GM23338 (cell line): ENCODE results near the gene CYSTM1. TPM values are rescaled to one million over a fixed set of nuclear protein-coding genes. Genes with fewer than 3 reads are reported as not detected.

Source experiments
- ATAC-seq: fragments of 200-7000 bp; cut with Tn5 transposase; 3 replicates; pipeline ENCODE4 v1.9.1; 2020
- DNase-seq: peaks from one replicate; pipeline ENCODE4 v3.0.0-alpha.2; 2015; ENCODE audit warnings: low spot score
- H2AFZ ChIP-seq: fragments of 200-600 bp; sonication (generic); 2 replicates; pipeline ENCODE4 v1.8.0; 2016; ENCODE audit warnings: antibody characterized with exemption, mild to moderate bottlenecking, moderate library complexity
- H3F3A ChIP-seq: fragments of 200-600 bp; sonication (generic); replicated peaks from 2 replicates; pipeline ENCODE4 v1.8.0; 2017; ENCODE audit warnings: antibody characterized with exemption, mixed run types, low read depth
- H3K27ac ChIP-seq: fragments of 200-600 bp; sonication (generic); 2 replicates; pipeline ENCODE4 v1.6.1; 2016; ENCODE audit warnings: low read depth
- H3K27me3 ChIP-seq: fragments of 200-600 bp; sonication (generic); 2 replicates; pipeline ENCODE4 v1.8.0; 2016; ENCODE audit warnings: mild to moderate bottlenecking, mixed run types, moderate library complexity; ENCODE audit not compliant: insufficient read depth
- H3K36me3 ChIP-seq: fragments of 200-600 bp; sonication (generic); 2 replicates; pipeline ENCODE4 v1.8.0; 2016; ENCODE audit warnings: mild to moderate bottlenecking; ENCODE audit not compliant: insufficient read depth
- H3K4me1 ChIP-seq: fragments of 200-600 bp; sonication (generic); 2 replicates; pipeline ENCODE4 v1.8.0; 2016; ENCODE audit warnings: mild to moderate bottlenecking, moderate library complexity; ENCODE audit not compliant: insufficient read depth
- H3K4me2 ChIP-seq: fragments of 200-600 bp; sonication (generic); 2 replicates; pipeline ENCODE4 v1.7.1; 2017; ENCODE audit warnings: mixed run types
- H3K4me3 ChIP-seq: fragments of 200-600 bp; sonication (generic); 2 replicates; pipeline ENCODE4 v1.6.1; 2016; ENCODE audit warnings: mixed run types
- H3K79me2 ChIP-seq: fragments of 200-600 bp; sonication (generic); replicated peaks from 2 replicates; pipeline ENCODE4 v1.8.0; 2017; ENCODE audit warnings: mild to moderate bottlenecking; ENCODE audit not compliant: insufficient read depth
- H3K9me2 ChIP-seq: fragments of 200-600 bp; sonication (generic); 2 replicates; pipeline ENCODE4 v1.8.0; 2017; ENCODE audit not compliant: insufficient read depth
- H4K20me1 ChIP-seq: fragments of 200-600 bp; sonication (generic); replicated peaks from 2 replicates; pipeline ENCODE4 v1.8.0; 2017; ENCODE audit warnings: mild to moderate bottlenecking; ENCODE audit not compliant: insufficient read depth
- H3K27ac Mint-ChIP-seq: 2 replicates; pipeline ENCODE4 v1.8.0; 2020; ENCODE audit warnings: inconsistent platforms, mild to moderate bottlenecking, moderate library complexity, mixed read lengths
- H3K27me3 Mint-ChIP-seq: 3 replicates; pipeline ENCODE4 v1.8.0; 2022; ENCODE audit warnings: low read depth, mild to moderate bottlenecking, moderate library complexity, mixed read lengths, inconsistent platforms; ENCODE audit not compliant: insufficient read depth, poor library complexity
- H3K36me3 Mint-ChIP-seq: 3 replicates; pipeline ENCODE4 v1.8.0; 2021; ENCODE audit warnings: low read depth, mild to moderate bottlenecking, inconsistent platforms, moderate library complexity, mixed read lengths
- H3K4me1 Mint-ChIP-seq: 3 replicates; pipeline ENCODE4 v1.8.0; 2020; ENCODE audit warnings: mild to moderate bottlenecking, inconsistent platforms, mixed read lengths
- H3K4me3 Mint-ChIP-seq: 3 replicates; pipeline ENCODE4 v1.8.0; 2021; ENCODE audit warnings: moderate library complexity, mild to moderate bottlenecking, inconsistent platforms, mixed read lengths
- H3K9me3 Mint-ChIP-seq: 3 replicates; pipeline ENCODE4 v1.8.0; 2020; ENCODE audit warnings: moderate library complexity, mild to moderate bottlenecking, inconsistent platforms, mixed read lengths
- CREB1 ChIP-seq: fragments of 250-450 bp; sonication (Bioruptor Pico); IDR thresholded peaks from 2 replicates; pipeline ENCODE4 v1.5.0; 2020; ENCODE audit warnings: low read depth, mild to moderate bottlenecking, moderate library complexity
- EZH2 ChIP-seq: fragments of 200-600 bp; sonication (generic); IDR thresholded peaks from one replicate; pipeline ENCODE4 v1.8.0; 2017; ENCODE audit warnings: antibody characterized with exemption, mild to moderate bottlenecking, low read depth; ENCODE audit not compliant: unreplicated experiment
- JUNB ChIP-seq: IDR thresholded peaks from one replicate; pipeline ENCODE4 v1.6.1; 2016; ENCODE audit warnings: antibody characterized with exemption; ENCODE audit not compliant: unreplicated experiment
- NANOG ChIP-seq: IDR thresholded peaks from 2 replicates; pipeline ENCODE4 v1.6.1; 2016; ENCODE audit warnings: antibody characterized with exemption, borderline replicate concordance
- POLR2AphosphoS5 ChIP-seq: IDR thresholded peaks from 2 replicates; pipeline ENCODE4 v1.6.1; 2016; ENCODE audit warnings: antibody characterized with exemption, low read depth
- ZNF114 ChIP-seq: fragments of 250-450 bp; sonication (Bioruptor Pico); IDR thresholded peaks from 2 replicates; pipeline ENCODE4 v1.5.0; 2020; ENCODE audit warnings: mild to moderate bottlenecking, moderate library complexity
- ZNF331 ChIP-seq: fragments of 250-450 bp; sonication (Bioruptor Pico); IDR thresholded peaks from 2 replicates; pipeline ENCODE4 v1.5.0; 2020; ENCODE audit warnings: low read depth, mild to moderate bottlenecking, moderate library complexity
- polyA plus RNA-seq: library from polyadenylated mRNA; unstranded; fragments of >200 nt; fragmentation: Nextera tagmentation; extraction: Ambion mirVana; gene quantifications from 2 replicates; pipeline ENCODE4 v1.2.1, GENCODE V29; 2016
- total RNA-seq: library from RNA; depleted of rRNA; stranded (reverse); fragments of >200 nt; shearing (Covaris generic); gene quantifications from 2 replicates; pipeline ENCODE4 v1.2.3, GENCODE V29; 2014
- TF ChIP-seq, protein P1 (sequence below): IDR thresholded peaks from 2 replicates; pipeline ENCODE4 v1.6.1; 2016; ENCODE audit warnings: antibody characterized with exemption
- TF ChIP-seq, protein P2 (sequence below), 2 experiments: fragments of 200-600 bp in 1 of 2; sonication (generic) in 1 of 2; conservative IDR thresholded peaks; 2 replicates each; pipeline versions ENCODE4 v1.5.1 to v1.6.1; 2016 to 2017; ENCODE audit warnings: antibody characterized with exemption in 2 of 2, low read depth in 2 of 2, mild to moderate bottlenecking in 2 of 2, moderate library complexity in 1 of 2

Gene CYSTM1
- total and polyA plus RNA-seq, 2 experiments from 2014 or later, result 14.4 to 46.0 TPM

DNA sequence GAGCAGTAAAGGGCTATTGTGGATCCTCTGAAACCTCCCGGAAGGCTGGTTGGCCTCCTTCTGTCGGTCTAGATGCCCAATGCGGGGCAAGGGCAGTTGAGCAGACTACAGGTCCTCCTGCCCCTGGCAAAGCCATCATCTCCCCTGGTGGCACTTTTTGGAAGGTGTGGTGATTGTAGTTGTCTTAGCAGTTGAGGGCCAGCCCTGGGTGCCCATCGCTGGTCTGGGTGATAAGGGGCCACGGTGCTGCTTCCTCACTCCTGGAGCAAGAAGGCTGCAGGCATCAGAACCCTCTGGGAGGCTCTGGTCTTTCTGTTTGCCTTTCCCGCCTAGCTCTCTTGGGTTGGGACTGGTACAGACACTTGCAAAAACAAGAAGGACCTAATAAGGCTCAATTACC, 63.8 kb downstream of the CYSTM1 start (continued):
- TF ChIP-seq, protein P1, sequence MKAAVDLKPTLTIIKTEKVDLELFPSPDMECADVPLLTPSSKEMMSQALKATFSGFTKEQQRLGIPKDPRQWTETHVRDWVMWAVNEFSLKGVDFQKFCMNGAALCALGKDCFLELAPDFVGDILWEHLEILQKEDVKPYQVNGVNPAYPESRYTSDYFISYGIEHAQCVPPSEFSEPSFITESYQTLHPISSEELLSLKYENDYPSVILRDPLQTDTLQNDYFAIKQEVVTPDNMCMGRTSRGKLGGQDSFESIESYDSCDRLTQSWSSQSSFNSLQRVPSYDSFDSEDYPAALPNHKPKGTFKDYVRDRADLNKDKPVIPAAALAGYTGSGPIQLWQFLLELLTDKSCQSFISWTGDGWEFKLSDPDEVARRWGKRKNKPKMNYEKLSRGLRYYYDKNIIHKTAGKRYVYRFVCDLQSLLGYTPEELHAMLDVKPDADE, result no peak
- TF ChIP-seq JUNB (no peak), CREB1 (CRISPR knock-in tag) (no peak), POLR2AphosphoS5 (no peak)

DNA sequence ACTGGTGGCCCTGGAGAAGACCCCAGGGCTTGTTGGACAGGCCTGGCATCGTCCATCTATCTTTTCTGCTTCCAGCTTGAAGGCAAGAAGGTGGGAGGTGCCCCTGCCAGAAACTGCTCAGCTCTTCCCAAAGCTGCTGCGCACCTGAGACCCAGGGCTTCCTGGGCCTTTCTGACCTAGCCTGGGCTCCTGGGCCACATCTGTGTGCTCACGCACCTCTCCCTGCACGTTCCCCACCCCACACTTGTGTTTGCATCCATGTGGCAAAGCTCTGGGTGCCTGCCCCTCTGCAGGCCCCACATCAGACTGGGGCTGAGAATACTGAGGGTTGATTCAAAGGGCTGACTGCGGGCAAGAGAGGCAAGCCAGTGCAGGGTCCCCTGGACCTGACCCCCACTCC, 64.5 kb downstream of the CYSTM1 start:
- ATAC-seq (no peak), DNase-seq (no peak)
- Histone ChIP-seq H3K4me1 (peaks cover 10% of the 10 kb centered on the region), H3K79me2 (no peaks in the 10 kb centered on the region), H3K36me3 (no peaks in the 10 kb centered on the region), H3K27me3 (no peaks in the 10 kb centered on the region), H2AFZ (no peak overlapping the region), H3K9me2 (no peaks in the 10 kb centered on the region), H4K20me1 (peaks cover 7% of the 10 kb centered on the region; the same call in 1 of the 2 replicates), H3K4me3 (no peak overlapping the region), H3F3A (no peaks in the 10 kb centered on the region), H3K4me2 (no peak overlapping the region), H3K27ac (no peak overlapping the region)
- Mint-ChIP-seq H3K4me3 (no peak overlapping the region), H3K36me3 (peaks cover 5% of the 10 kb centered on the region; the same call in 2 of the 3 replicates), H3K27me3 (peaks cover 20% of the 10 kb centered on the region), H3K27ac (no peak overlapping the region), H3K4me1 (peaks cover 18% of the 10 kb centered on the region), H3K9me3 (no peaks in the 10 kb centered on the region; the same call in 2 of the 3 replicates)
- TF ChIP-seq JUNB (no peak), EZH2 (no peak), ZNF114 (no peak)
- TF ChIP-seq, protein P2, sequence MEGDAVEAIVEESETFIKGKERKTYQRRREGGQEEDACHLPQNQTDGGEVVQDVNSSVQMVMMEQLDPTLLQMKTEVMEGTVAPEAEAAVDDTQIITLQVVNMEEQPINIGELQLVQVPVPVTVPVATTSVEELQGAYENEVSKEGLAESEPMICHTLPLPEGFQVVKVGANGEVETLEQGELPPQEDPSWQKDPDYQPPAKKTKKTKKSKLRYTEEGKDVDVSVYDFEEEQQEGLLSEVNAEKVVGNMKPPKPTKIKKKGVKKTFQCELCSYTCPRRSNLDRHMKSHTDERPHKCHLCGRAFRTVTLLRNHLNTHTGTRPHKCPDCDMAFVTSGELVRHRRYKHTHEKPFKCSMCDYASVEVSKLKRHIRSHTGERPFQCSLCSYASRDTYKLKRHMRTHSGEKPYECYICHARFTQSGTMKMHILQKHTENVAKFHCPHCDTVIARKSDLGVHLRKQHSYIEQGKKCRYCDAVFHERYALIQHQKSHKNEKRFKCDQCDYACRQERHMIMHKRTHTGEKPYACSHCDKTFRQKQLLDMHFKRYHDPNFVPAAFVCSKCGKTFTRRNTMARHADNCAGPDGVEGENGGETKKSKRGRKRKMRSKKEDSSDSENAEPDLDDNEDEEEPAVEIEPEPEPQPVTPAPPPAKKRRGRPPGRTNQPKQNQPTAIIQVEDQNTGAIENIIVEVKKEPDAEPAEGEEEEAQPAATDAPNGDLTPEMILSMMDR (conservative IDR thresholded peaks at IDR 0.05; ENCODE audit: low read depth in 2 of 2), result no peak

DNA sequence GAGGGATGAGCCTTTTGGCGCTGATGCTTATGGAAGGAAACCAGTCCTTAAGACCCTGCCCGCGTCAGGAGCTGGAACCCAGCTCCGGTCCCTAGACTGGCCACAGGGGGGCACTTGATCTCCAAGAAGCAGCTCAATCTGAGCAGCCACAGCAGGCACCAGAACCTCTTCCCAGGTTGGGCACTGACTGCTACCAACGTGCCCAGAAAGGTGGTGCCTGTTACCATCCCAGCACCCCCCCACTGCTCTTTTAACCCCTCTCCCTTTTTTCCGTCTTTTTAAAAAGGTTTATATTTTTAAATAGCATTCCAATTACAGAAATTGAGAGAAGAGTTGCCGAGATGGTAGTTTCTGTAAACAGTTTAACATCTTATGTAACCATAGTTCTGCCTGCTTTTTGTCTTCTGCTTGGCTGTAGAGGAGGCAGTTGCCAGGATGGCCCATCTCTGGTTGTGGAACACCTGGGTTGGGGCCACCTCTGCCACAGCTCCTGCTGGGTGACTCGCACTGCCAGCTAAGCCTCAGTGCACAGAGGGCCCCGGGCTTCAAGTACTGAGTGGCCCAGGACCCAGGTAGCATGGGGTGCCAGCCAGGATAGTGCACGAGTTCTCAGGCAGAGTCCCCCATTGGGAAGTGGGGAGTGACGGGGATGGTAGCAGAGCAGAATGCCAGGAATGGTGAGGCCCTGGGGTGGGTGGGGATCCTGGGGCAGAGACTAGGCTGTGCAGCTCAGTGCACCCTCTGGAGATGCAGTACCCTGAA, 65.1 kb downstream of the CYSTM1 start:
- no peaks in the 10 kb centered on the region for H3K36me3 ChIP-seq
- Mint-ChIP-seq H3K36me3 (peaks cover 11% of the 10 kb centered on the region; the same call in 2 of the 3 replicates), H3K9me3 (no peaks in the 10 kb centered on the region; the same call in 2 of the 3 replicates), H3K4me1 (peaks cover 25% of the 10 kb centered on the region), H3K27me3 (peaks cover 23% of the 10 kb centered on the region), H3K4me3 (no peak overlapping the region), H3K27ac (peak overlapping the region; percentile 74; the same call in 1 of the 2 replicates)
- ATAC-seq (peak; percentile 72), DNase-seq (peak; percentile 94)
- TF ChIP-seq, protein P1, result no peak
- TF ChIP-seq EZH2 (no peak), NANOG (no peak), ZNF331 (no peak)
- TF ChIP-seq, protein P2 (conservative IDR thresholded peaks at IDR 0.05; ENCODE audit: low read depth in 2 of 2), result peak; percentile 70 to 88
- no peaks in the 10 kb centered on the region for H3K27me3 ChIP-seq
- H4K20me1 ChIP-seq, result peaks cover 7% of the 10 kb centered on the region; the same call in 1 of the 2 replicates
- H3K4me1 ChIP-seq, result peaks cover 16% of the 10 kb centered on the region
- no peak overlapping the region for H2AFZ ChIP-seq
- H3K9me2 ChIP-seq, result no peaks in the 10 kb centered on the region
- H3K4me2 ChIP-seq, result no peak overlapping the region
- H3K79me2 ChIP-seq, result no peaks in the 10 kb centered on the region
- H3K4me3 ChIP-seq, result no peak overlapping the region
- peaks cover 6% of the 10 kb centered on the region; the same call in 1 of the 2 replicates for H3F3A ChIP-seq
- H3K27ac ChIP-seq, result no peak overlapping the region
